HG02840 (cell line): ENCODE results near the gene PTPRD.
"Not testable (repeated sequence)": the region's sequence is repeated elsewhere in the genome, so short reads cannot be mapped to it uniquely, and the experiment has no call there.

Experiments used
- ATAC-seq: cut with Tn5 transposase; IDR thresholded peaks from one replicate; pipeline ENCODE4 v1.9.1; 2021; ENCODE audit warnings: mild to moderate bottlenecking, moderate library complexity, moderate number of reproducible peaks; ENCODE audit not compliant: unreplicated experiment, low FRiP score

Gene PTPRD

DNA sequence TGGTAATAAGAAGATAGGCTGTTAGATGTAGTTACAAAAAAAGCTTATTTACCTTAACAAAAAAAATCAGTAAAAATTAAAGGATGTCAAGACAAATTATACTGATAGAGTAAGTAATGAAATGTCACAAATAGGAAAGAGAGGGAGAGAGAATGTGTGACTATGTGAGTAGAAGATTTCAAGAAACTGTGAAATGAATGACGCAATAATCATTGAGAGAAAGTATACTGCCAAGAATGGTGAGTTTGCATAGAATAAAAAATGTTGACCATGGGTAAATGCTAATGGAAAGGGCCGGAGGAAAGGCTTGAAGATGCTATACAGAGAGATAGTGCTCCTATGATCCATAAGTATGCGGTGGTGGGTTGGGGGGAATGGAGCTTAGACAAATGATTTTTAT, 100.7 kb downstream of the PTPRD start:
- no peak for ATAC-seq

DNA sequence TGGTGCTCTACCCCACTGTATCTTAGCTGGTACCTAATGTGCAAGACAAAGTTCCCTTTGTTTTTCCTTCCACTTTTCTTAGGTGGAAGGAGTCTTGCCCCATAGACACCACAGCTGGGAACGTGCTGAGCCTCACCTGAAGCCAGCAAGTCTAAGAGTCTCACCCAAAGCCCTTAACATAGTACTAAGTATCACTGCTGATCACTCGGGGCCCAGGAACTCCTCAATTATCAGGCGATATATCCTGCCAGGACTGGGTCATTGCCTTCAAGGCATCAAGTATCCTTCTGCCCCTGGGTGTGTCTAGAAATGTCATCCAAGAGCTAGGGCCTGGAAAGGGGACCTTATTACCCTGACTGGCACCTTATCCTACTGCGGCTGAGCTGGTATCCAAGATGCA, 123.9 kb downstream of the PTPRD start:
- ATAC-seq: no peak

DNA sequence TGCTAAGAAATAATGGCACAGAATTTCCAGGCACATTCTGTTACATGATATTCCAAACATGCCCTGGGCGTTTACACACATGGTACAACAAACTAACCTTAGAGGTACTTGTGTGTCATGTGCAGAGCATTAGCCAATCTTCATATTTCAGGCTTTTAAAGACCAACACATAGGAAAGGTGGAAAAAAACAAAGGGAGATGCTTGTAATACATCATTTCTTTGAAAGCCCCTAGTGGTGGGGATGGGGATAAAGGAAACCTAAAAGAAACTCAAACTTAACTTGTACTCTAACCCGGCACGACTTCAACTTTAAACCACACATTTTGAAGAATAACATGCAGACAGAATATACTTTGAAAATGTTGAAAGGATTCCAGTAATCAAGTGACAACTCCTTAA, 133.6 kb downstream of the PTPRD start:
- ATAC-seq: no peak

DNA sequence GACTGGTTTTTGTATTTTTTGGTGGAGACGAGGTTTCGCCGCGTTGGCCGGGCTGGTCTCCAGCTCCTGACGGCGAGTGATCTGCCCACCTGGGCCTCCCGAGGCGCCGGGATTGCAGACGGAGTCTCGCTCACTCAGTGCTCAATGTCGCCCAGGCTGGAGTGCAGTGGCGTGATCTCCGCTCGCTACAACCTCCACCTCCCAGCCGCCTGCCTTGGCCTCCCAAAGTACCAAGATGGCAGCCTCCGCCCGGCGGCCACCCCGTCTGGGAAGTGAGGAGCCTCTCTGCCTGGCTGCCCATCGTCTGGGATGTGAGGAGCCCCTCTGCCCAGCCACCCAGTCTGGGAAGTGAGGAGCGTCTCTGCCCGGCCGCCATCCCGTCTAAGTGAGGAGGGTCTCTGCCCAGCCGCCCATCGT, 163.6 kb downstream of the PTPRD start:
- ATAC-seq: not testable (repeated sequence)

DNA sequence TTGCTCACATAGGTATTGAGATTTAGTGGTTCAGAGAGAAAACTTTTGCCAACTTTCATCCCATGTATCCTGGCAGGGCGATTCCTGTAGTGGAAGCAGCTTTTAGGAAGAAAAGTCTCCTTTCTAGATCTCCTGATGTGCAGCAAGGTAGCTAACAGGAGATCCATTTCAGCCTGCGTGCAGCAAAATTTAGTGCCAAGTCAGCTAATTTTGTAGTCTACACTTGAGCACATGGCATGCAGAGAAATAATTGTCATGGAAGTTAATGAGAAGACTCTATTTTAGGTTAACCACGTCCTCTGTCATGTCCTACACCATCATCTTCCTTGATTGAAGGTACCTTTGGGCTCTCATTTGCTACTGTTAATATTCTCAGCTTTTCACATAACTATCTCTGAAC, 165.8 kb downstream of the PTPRD start:
- ATAC-seq: no peak

DNA sequence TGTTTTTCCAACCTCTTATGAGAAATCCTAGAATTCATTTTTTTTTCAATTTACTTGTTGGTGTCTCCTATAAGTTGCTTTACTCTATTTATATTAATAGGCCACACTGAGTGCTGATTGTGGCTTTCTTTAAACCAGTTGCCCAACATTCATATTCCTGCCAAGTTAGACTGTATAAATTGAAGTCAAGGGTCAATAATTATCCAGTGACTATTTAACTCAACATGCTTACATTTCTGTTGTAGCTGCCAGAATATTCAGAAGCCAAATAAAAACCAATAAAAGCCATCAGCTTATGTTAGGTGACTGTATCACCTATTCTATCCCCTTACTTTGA, 169.0 kb downstream of the PTPRD start:
- no peak for ATAC-seq

DNA sequence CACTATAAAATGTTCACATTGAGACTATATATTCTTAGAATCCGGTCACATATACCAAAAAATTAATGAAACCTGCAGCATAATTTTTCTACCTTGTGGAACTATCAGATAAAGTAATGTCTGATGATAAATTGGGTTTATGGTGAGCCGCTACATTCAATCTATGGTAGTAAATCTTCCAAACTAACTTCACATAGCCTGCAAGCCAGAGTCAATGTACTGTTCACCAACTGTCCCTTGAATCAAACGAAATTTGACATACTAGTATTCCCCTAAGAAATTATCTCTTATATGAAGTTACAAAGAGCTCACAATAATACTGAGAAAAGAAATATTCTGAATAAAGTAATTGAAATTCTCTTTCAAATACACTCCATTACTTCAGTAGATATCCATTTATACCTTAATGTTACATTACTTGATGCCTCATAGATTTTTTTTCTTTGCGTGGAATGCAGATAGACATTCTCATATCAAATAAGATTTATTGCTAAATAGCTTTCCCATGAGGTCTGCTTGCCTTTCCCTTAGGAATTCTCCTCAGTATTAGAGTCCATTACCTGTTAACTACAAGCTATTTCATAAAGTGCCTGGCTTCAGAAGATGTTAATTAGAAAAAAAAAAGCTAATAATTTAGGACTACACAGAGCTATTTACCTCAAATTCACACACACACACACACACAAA, 169.5 kb downstream of the PTPRD start:
- ATAC-seq: no peak

DNA sequence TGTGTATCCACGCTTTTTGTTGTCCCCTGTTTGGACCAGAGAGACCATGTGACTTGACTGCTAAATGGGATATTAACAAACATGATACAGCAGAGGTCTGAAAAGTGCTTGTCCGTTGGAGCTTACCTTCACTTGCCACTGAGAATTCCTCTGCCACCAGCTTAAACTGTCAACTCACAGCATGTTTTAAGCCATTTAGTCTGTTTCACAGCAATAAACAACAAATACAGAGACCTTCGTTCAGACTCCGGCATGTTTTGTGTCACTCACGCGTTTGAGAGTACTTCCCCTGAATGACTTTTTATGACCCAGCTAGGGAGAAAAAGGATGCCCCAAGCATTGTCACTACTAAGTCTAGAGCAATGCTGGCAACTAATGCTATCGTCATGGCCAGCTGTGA, 173.8 kb downstream of the PTPRD start:
- no peak for ATAC-seq

DNA sequence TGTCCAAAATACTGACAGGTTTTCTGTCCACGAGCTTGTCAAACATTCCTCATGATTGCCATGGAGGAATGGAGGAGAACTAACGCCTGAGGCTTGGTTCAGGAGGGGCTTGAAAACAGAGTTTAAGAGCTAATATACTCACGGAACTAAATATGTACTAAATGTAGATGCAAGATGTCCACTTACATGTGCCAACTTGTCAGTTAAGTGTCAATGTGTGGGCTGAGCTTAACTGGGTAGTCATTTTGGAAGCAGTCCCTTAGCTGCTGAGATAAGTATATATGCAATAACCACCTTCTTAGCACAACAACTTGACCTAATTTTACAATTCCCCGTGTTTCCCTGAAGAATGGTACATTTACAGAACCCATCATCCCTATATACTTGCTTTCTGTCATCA, 176.0 kb downstream of the PTPRD start:
- ATAC-seq: no peak

DNA sequence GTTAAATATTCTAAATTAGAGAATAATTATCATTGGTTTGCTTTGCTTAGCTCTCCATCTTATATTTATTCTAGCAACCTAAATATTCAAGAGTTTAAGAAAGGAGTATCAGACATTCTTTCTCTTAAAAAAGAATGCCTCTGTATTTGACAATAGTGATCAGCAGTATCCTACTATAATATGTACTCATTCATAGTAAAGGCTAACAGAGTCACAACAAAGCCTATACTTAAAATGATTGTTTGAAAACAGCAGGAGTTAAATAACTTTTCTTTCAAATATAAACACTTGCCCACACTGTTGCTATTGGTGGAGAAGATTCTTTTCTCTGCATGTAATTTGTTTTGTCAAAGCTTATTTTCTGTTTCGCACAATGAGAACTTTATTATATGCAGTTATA, 178.4 kb downstream of the PTPRD start:
- ATAC-seq: no peak

DNA sequence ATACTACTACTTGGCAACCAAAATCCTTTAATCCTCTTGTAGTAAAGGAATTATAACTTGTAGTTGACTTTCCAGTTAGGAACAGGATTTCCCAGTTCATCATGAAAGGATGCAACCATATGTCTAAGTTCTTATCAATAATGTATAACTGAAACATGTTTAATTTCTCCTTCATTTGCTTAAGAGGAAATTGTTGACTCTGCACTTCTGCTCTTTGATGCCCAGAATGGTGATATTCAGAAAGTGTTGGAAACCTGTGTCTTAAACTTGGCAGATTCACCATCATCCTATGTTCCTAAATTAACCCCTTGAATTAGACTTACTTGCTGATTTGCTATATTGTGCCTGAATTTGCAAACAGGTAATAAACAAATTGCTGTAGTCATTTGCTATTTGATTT, 201.5 kb downstream of the PTPRD start:
- ATAC-seq: no peak

DNA sequence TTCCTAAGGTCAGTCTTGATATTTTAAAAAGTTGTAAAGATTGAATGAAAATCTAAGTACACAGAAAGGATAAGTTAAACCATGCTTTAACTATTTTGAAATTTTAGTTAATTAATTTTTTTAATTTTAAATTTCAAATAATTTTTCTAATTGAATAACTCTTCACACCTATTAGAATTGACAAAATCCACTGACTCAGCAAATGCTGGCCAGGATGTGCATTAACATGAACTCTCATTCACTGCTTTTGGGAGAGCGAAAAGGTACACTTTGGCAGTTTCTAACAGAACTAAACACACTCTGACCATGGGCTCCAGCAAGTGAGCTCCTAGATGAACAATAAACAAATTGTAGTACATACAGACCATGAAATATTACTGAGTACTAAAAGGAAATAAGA, 209.5 kb downstream of the PTPRD start:
- ATAC-seq: no peak

DNA sequence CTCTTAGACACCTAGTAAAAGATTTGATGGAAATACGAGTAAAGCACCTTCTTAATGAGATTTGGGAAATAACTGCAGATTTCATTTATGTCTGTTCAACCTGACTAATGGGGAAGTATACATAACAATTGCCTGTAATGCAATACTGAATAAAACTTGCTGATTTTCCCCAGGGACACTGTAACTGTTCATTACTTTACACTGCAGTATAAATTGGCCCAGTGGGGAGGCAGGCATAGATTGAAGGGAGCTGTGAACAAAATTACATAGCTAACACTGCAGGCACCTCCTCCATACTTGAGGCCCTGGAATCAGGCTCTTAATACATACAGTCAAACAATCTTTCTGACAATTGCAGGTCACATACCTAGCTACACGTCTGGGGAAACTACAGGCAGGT, 216.2 kb downstream of the PTPRD start:
- ATAC-seq: no peak

DNA sequence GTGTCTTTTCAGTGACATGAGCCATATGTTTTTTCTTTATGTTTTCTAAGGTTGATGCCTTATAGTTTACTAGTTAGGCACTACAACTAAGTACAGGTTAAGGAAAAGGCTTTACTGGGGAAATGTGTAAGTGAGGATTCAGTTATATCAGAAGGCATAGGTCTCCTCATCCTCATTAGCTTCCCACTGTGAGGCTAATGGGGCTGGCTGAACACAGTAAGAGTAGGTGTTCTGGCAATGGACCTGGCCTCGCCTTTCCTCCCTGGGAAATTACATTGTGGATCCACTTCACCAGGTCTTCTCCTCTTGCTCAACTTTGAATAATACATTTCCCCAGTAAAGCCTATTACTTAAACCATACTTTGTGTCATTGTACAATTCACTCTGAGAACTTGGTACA, 225.5 kb downstream of the PTPRD start:
- no peak for ATAC-seq

DNA sequence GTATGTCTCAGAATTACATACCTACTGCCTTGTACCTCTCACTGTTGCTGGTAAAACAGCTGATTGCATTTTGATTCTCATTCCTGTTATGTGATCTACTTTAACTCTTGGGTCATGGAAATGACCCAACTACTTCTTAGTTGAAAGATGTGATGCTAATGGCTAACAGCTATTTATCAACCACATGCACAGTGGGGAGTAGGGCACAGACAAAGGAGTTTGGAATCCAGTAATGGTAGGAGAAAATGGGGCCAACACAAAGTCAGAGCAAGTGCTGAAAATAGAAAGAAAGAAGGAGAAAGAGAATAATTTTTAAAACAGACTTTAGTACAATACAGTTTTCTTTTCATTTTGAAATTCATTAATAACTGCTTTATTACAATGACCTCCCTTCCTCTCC, 241.0 kb downstream of the PTPRD start:
- ATAC-seq: no peak

DNA sequence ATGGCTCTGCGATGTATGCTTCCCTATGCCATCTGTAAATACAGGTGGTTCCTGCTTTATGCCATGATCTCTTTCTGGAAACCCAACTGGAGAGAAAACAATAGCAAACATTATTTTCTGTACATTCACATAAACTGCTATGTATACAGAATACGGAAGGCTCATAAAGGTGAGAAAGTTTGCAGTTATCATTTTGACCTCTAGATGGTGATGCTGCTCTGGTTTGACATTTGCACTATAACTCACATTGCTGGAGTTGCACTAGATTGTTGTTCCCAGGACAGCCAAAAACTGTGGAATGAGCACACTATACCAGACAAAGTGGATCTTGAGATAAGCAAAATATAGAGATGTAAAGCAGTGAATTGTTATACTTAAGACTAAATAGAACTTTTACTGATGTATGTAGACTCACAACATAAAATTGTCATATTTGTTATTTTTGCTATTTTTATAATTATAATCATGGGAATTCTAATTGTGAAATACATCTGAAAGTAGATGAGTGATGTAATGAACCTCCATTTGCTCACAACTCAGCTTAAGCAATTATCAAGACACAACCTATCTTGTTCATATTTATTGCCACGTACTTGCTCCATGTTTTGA, 246.5 kb downstream of the PTPRD start:
- ATAC-seq: no peak

DNA sequence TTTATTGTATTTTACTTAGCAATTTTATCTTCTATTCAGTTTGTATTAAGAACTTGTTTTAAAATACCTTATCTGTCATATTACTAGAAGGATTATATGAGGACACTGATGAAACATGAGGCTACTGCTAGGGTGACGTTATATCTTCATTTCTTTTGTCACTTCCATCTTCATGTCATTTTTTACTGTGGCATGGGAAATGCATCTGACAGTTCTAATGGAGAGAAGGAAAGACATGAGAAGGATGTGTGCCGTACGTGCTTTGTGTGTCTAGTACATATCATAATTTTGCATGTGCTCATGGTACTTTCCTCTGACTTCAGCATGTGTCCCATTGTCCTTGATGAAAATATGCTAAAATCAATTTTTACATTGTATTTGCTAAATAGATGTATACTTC, 258.2 kb downstream of the PTPRD start:
- ATAC-seq: no peak

DNA sequence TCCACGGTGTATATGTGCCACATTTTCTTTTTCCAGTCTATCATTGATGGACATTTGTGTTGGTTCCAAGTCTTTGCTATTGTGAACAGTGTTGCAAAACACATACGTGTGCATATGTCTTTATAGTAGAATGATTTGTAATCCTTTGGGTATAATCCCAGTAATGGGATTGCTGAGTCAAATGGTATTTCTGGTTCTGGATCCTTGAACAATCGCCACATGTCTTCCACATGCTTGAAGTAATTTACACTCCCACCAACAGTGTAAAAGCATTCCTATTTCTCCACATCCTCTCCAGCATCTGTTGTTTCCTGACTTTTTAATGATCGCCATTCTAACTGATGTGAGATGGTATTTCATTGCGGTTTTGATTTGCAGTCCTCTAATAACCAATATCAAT, 267.2 kb downstream of the PTPRD start:
- not testable (repeated sequence) for ATAC-seq

DNA sequence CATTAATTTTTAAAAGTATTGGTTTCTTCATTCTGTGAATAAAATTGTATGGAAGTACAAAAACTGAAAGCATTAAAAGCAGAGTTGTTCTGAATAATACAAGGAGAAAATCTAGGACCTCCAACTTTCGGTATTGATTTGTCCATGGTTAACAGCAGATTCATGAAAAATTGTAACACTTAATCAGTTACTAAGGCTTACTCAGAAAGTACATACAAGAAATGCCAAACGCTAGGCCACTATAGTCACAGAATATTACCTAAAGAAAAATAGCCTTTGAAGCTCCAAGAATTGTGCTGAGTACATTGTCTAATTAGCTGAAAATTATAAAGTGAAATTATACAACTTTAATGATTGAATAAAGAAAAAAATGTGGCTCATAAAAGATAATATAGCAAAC, 271.7 kb downstream of the PTPRD start:
- no peak for ATAC-seq

DNA sequence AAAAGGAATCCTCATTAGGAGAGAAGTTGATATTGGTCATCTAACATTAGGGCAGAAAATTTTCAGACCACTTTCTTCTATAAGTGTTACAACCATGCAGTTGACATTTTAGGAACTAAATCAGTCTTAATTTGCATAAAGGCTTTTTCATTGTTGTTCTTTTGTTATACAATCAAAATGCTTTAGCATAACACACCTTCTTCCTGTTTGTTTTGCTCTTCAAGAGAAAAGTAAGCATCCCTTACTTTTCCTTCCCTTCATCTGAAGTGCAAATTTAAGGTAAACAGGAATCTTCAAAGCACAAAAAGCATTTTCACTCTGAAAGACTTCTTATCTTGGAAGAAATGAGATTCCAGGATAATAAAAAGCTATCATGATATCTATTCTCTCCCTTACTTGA, 273.6 kb downstream of the PTPRD start:
- ATAC-seq: no peak

DNA sequence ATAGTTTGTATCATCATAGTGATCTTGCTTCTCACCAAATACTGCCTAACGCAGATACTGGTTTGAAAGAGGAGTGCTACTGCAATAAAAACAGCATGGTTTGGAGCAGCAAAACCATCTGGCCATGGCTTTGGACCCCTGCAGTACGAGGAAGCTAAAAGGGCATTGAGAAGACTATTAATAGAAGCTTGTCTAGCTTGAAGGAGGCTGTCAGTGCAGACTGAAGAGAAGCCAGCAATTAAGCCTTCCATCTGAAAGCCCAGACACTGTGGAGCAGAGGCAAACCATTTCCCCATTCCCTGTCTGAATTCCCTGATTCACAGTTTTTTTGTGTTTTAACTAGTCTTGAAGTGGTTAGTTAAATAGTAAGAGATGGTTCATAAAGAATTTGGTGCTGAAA, 281.6 kb downstream of the PTPRD start:
- ATAC-seq: no peak

DNA sequence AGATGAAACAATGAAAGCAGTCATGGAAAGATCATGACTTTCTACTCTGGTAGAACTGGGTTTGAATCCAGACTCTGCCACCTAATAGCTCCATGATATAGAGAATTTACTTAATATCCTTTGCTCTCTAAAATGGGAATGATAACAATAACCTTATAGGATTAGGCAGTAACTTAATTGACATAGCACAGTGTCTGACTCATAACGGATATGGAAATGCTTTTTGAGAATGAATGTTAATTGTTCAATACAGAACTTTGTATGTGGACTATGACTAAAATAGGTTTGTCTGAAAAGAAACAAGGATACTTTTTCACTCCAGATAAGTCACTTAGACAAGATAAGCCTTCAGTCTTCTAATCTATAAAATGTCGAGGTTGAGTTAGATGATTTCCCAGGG, 330.7 kb downstream of the PTPRD start:
- ATAC-seq: no peak

DNA sequence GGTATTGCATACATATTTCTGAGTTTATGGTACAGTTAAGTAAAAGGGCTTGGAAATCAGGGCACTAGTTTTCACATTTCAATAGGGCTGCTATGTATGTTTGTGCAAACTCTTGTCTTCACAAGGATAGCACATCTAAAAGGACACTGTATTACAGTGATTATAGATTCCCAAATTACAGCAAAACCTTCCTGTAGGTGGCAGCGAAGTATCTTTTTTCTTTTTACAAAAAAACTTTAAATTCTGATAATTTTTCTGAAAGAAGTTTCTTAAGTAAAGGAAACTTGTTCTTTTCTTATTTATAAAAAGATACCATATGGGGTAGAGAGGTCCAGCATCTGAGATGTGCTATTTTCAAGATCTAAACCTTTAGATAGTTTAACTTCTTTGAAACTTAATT, 337.8 kb downstream of the PTPRD start:
- ATAC-seq: no peak
